Measurements from ENCODE around the gene CSNK1G1.
"Not testable (repeated sequence)": the region's sequence is repeated elsewhere in the genome, so short reads cannot be mapped to it uniquely, and the experiment has no call there.

- TF ChIP-seq CTCF (IDR thresholded peaks at IDR 0.05; ENCODE audit: low read depth, low read length); POLR2A (IDR thresholded peaks at IDR 0.05; ENCODE audit: extremely low read depth, insufficient read length); MYC (IDR thresholded peaks at IDR 0.05; ENCODE audit: low read depth, low read length): not testable (repeated sequence)
- TF ChIP-seq, protein P1, sequence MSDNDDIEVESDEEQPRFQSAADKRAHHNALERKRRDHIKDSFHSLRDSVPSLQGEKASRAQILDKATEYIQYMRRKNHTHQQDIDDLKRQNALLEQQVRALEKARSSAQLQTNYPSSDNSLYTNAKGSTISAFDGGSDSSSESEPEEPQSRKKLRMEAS (IDR thresholded peaks at IDR 0.05; ENCODE audit: low read depth, low read length) = not testable (repeated sequence)
Measured at GRCh38 chr15:64217429-64217750, 138.6 kb downstream of the CSNK1G1 start.

All from NB4 (cell line).